Limb (tissue), 2 donors: ENCODE results near the gene METAP2.

Source experiments
- DNase-seq, 2 donors: peaks; one replicate each; pipeline ENCODE4 v3.0.0-alpha.2; 2016; ENCODE audit errors: extremely low spot score in 2 of 2

METAP2 gene

DNA sequence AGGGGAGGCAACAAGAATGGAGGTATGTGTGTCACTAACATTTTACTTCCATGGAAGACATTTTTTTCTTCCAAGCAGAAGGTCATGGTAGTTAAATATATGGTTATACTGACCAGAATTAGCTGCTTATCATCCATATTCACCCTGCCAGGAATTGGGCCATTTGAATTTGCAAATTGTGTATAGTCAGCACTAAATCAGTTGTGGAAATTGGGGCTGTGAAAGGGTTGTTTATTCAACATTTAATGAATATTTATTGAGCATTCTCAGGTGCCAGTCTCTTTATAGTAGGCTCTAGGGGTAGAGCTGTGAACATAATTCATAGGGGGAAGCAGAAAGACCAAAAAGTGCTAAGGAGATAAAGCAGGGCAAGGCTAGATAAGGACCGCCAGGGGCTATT is 38.0 kb downstream of the METAP2 start:
- DNase-seq, result no peak

DNA sequence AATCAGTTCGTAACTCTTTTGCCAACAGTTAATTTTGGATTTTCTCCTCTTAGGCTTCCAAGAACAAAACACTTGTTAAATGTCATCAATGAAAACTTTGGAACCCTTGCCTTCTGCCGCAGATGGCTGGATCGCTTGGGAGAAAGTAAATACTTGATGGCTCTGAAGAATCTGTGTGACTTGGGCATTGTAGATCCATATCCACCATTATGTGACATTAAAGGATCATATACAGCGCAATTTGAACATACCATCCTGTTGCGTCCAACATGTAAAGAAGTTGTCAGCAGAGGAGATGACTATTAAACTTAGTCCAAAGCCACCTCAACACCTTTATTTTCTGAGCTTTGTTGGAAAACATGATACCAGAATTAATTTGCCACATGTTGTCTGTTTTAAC is 39.6 kb downstream of the METAP2 start:
- DNase-seq, result no peak

DNA sequence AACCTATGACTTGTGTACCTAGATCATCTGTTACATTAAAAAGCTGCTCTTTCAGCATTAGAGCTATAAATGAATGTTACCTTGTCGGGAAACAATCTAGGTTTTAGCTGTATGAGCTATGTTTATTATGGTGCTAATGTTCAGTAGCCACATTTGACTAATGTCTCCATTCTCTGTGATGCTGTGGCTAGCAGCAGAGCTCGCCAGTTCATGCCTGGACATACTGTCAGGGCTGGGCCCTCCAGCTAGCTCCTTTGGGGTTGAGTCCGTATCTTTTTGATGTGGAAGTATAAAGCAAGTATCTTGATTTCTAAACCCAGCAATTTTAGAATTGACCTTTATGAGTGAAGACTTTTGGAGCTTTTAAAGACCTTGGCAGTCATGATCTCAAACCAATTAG is 41.2 kb downstream of the METAP2 start:
- no peak for DNase-seq

DNA sequence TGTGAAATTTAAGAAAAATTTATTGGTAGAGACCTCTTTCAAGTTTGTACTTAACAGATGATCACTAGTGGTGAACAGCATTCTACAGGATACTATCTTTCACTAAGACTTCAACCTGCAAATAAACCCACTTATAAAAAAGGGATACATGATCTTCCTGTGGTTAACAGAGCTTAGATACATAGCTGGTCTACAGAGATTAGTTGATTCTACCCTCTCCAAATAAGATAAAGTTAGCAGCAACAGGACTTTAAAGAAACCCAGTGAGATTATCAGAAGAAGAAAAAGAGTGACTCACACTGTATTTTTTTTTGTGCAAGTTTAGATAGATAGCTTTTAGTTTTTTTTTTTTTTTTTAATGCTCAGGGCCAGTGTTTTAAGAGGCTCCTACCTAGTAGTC is 42.8 kb downstream of the METAP2 start:
- DNase-seq, result no peak

DNA sequence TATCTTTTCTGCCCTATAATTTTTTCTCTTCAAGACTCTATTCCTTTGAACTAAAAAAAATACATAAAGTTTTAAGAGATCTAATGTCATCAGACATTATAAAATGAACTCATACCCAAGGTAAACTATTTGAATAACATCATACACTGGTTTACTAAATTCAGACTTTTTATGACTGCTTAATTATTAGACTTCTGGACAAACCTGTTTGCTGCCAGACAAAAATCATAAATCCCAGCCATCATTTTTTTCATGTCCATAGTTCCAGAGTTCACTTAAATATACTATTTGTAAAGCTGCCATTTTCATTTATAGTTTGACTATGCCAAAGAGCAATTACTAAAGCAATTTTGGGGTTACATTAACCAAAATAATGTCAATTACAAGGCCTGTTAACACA is 43.3 kb downstream of the METAP2 start:
- no peak for DNase-seq

DNA sequence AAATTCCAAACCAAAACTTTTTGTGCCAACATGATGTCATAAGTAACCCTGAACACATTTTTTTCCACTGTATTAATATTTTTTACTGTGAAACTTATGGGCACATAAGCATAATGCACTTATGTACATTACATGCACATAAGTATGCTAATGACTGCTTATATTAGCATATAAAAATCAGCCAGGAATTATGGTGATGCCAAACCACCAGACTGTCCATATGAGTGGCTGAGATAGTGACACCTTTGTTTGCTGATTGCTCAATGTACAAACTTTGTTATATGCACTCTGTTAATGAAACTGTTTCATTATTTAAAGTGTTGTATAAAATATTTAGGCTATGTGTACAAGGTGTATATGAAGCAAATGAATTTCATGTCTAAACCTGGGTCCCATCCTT is 45.0 kb downstream of the METAP2 start:
- DNase-seq, result no peak

DNA sequence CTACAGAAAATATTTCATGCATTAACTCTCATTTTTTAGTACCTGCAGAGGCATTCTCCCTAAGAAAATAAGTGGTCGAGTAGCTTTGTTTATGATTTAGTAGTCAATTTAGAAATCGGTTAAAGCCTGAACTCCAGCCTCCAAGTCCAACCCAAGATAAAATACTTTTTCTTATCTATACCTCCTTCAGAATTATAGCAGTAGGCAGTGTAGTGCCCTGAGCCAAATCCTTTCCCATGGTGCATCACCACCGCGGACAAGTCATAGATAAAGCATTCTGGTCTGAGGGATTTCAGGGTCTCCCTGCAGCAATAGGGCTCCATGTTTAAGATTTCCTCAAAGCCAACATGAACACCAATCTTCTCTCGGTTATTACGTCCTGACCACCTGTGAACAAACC is 46.9 kb downstream of the METAP2 start:
- DNase-seq, result no peak

DNA sequence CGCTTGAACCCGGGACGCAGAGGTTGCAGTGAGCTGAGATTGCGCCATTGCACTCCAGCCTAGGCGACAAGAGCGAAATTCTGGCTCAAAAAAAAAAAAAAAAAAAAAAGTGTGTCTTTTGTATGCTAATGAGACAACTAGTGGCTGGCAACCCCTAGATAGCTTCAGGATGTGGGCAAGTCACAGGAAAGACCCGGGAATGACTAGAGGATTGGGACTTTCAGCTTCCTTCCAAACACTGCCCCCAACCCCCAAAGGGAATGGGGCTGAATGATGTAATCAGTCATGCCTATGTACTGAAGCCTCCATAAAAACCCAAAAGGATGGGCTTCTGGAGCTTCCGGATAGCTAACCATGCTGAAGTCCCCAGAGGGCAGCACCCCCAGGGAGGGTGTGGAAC is 48.7 kb downstream of the METAP2 start:
- DNase-seq, result no peak

DNA sequence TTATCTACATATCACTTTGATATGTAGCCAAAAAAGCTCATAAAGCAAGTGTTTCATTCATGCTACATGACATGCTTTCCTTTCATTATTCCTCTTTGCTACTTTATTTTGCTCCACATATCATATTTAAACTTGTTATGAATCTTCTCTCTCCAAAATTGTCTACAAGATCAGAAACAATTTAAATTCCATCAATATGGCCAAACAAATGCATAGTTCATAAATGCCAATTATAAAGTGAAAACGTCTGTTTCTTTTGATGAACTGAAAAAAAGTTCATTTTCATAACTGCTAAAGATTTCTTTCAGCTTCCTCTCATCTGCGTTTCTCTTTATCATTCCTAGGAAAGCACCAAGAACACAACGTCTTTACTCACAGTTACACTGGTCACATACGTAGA is 54.5 kb downstream of the METAP2 start:
- DNase-seq, result no peak

DNA sequence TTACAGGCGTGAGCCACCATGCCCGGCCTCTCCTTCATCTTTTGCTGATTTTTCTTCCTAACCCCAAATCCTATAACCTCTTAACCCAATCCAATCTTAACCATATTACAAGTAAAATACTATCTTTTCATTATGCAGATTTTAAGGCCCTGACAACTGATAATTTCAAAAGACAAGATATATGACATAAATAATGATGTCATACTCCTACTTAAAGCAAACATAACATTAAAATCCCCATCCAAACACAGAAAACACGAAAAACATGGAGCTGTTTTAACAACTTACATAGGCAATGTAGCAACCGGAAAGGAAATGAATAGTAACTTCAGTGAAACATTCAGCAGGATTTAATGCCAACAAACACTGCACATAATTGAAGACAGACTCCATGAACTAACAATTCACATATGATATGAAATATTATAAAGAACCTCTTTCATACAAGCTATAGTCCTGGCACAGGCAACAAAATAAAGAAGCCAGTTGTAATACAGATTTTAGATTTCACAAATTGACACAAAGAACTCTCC is 55.8 kb downstream of the METAP2 start:
- DNase-seq, result peak in 1 of 2 donors; percentile 48

DNA sequence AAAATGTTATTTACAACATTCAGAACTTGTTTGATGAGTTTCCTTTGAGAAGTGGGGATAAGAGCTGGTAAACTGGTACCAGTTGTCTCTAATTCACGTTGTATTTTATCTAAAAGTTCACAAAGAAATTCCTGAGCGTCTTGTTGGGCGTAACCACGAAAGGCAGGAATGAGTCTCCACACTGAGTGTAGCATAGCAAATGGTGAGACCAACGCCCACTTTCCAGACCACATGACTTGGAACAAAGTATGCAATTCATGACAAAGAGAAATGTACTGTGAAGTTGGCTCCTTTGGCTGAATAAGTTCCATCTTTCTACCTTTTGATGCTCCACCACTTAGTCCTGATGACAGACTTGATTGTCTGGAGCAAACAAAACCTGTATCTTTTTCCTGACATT is 58.9 kb downstream of the METAP2 start:
- DNase-seq, result no peak

DNA sequence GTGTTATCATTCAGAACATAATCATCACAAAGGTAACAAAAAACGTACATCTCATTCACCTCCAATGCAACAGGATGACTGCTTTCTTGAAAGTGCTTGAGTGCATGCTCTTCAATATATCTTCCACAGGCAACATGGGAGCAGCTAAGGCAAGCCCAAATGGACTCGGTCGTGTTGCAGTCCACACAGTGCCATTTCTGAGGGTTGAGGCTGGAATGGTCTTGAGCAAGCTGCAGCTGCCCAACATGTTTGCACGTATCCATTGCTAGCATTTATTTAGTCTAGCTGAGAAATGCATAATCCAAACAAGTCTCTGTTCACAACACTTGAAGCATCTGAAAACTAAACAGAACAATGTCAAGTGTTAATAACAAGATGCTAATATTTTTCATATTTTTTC is 60.0 kb downstream of the METAP2 start:
- DNase-seq, result no peak

DNA sequence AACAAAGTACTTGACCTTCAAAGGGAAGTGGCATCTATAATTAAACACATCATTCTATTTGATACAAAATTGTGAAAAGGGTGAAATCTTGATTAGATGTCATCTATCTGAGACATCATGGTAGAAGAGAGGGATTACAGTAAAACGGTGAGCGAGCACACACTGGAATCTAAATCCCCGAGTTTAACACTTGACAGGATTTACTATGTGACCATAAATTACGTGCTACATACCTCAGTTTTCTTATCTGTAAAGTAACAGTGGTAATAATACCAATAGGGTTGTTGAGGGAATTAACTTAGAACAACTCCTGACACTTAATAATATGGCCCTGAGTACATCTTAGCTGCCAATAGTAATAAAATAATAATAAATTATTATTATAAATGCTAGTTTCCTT is 64.1 kb downstream of the METAP2 start:
- no peak for DNase-seq

DNA sequence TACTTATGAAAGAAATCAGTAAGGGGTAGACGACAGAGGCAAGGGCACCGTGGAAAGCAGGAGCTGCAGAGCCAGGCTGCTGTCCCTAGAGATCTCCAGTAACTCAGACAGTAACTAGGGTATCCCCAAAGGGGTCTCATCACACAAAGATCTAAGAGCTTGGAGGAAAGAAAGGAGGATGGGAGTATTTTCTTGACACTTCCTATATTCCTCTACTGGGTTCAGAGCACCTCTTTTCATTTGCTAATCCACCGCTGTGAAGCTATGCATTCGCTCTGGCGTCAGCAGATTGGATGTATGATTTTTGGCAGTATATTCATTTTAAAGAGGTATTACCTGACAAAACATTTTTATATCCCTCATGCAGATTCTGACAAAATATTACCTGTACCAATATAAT is 64.7 kb downstream of the METAP2 start:
- no peak for DNase-seq

DNA sequence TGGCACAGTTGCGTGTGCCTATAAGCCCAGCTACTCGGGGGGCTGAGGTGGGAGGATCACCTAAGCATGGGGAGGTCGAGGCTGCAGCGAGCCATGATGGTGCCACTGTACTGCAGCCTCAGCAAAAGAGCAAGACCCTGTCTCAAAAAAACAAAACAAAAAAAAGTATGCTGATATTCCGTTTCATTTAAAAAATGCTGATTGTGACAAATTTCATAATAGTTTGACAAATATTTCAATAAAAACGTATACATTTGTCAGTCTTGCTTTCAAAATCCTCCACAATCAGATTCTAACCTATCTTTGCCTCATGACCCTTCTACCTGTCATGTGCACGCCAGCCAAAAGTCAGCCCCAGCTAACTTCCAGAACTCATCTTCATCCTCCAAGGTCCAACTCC is 67.5 kb downstream of the METAP2 start:
- no peak for DNase-seq

DNA sequence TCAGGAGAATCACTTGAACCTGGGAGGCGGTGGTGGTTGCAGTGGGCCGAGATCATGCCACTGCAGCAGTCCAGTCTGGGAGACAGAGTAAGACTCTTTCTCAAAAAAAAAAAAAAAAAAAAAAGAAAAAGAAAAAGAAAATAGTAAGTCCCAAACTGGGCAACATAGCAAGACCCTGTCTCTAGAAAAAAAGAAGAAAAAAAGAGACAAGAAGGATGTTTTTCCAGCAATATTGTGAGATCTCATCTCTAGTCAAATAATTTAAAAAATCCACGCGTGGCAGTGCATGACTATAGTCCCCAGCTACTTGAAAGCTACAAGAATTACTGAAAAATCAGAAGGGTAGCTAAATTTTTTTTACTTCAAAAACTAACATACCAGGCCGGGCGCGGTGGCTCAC is 69.4 kb downstream of the METAP2 start:
- DNase-seq, result no peak

DNA sequence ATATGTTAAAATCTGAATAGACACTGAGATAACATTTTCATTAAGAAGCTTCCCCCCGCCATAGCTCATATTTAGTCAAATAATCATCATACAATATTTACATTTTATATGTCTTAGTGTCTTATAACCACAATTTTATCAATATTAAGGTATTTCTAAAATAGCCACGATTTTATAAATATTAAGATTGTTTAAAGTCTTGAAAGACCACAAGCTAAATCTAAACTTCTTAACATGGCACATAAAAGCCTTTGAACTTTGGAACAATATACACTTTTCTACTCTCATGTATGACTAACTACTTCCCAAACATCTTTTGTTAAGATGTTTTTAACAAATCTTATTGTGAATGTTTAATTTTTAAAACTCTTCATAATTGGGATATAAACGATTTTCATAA is 70.8 kb downstream of the METAP2 start:
- no peak for DNase-seq

DNA sequence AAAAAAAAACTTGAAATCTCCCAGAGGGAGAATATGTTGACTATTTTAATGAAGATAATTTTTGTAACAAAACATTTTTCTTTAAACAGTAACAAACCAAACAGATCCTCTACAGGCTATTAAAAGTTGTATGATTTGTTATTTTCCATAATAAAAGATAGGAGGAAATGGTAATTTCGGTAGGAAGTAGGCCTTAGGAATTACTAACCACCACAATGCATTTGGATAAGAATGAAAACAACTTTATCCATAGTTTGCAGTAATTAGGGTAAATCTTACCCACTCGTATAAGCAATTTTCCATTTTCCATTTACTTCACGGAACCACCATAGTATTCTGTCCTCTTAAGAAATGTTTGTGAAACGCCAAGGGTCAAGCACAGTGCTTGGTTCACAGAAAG is 71.4 kb downstream of the METAP2 start:
- DNase-seq, result no peak

DNA sequence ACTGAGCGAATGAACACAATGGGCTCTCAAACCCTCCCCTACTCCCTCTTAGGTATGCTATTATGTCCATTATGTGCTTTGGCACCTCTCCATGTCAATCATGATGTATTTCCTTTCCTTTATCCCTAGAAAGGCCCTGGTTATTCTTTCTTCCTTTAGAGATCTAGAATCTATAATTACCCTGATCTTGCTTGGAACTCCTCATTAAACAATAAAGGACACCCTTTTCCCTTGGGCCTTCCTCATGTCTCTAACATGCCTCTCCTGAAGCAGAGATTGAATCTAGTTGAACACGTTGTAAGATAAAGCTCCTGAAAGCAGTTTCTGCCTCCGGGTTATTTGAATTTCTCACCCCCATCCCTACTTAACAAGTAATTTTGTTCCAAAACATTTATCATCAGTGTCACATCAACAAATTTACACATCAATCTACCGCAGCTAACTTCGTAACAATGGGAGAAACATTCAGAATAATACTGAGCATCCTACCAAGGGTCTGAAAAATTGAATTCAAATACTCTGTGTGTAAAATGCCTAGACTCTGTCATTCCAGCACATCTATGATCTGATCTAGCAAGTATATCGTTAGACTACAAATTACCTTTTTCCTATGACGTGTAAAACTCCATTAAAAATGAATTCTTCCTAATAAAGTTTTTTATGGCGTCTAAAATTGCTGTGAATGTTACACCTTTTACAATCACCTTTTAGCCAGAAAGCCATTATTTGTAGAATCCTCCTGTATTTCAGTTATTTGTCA is 72.0 kb downstream of the METAP2 start:
- DNase-seq, result no peak

DNA sequence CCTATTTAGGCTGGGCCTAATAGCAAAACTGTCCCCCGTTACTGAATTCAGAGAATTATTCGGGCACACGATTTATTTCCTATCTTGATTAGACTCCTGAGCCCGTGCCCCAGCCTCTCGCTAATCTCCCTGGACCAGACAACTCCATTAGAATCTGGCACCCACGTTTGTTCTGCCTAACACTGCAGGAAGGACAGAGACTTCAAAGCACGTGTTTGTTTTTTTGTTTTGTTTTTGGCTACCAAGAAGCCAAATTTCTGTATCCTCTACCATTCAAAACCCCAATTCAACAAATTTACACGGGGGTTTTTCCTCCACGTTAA is 72.5 kb downstream of the METAP2 start:
- no peak for DNase-seq

DNA sequence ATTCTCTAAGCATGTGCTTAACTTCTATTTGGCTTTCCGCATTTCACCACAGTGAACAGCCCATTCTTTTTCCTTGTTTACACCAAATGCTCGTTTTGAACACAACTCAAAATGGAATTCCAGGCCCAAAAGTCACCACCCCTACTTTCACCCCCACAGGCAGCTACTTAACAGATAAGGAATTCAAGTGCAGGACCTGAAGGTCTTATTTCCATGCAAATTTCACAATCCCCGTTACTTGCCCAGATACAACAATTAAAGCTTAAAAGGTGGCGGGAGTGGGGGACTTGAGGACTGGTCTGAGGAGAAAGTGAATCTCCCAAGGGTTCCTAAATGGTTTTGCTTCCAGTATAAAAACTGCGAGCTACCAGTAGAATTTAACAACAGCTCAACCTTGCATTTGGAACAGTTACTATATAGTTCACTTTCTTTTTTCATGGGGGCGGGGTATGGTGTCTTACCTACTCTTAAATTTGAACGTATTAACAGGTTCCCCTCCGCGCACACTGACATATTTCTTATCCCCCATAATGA is 73.6 kb downstream of the METAP2 start:
- peak in 1 of 2 donors; percentile 38 for DNase-seq

DNA sequence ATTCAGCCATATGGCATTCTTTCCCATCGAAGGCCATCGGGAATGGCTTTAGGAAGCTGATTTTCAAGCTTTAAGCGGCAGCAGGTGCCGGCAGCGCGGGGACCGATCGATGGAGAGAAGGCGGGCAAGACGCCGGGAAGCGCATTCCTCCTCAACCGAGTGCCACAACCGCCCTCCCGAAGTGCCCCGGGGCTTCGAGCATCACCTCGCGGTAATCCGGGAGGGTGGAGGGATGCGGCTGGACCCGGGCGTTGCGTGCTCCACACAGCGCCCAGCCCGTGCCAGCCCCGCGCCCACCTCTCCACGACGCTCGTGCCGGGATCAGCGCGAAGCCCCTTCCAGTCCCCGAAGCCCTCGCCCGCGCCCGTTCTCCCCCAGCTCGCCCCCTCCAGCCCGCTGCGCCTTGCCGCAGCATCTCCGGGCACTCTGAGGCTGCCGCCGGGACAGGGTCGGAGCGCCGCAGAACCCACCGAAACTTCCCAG is 74.1 kb downstream of the METAP2 start:
- no peak for DNase-seq
